H1 (cell line): ENCODE results near the gene SRSF2. TPM values are rescaled to one million over a fixed set of nuclear protein-coding genes. Genes with fewer than 3 reads are reported as not detected.

Source experiments
- CTCF ChIA-PET: fragments of 300-600 bp; sonication (Branson Sonifier 250); formaldehyde crosslinking; loops from one replicate; lab custom pipeline; 2021; ENCODE audit not compliant: partially characterized antibody; lab: Charles Lee
- POLR2A ChIA-PET: fragments of 300-600 bp; sonication (Branson Sonifier 250); formaldehyde crosslinking; loops from one replicate; lab custom pipeline; 2021; ENCODE audit warnings: inconsistent platforms; ENCODE audit not compliant: partially characterized antibody; lab: Charles Lee
- DNase-seq, 2 experiments: peaks; one replicate each; pipeline versions ENCODE4 v3.0.0 to v3.0.0-alpha.2; 2010 to 2022; ENCODE audit warnings: low spot score in 2 of 2, low read depth in 1 of 2, mixed read lengths in 1 of 2
- FAIRE-seq: peaks from 2 replicates; lab custom pipeline; 2011; peaks lifted over from hg19 to GRCh38; lab: Jason Lieb, UNC
- H2AFZ ChIP-seq: 2 replicates; pipeline ENCODE4 v1.8.1; 2012; ENCODE audit warnings: low read length, inconsistent platforms
- H2AK5ac ChIP-seq: 2 replicates; pipeline ENCODE4 v1.6.1; 2013; ENCODE audit warnings: low read depth, low read length
- H2BK120ac ChIP-seq: replicated peaks from 2 replicates; pipeline ENCODE3; 2013; ENCODE audit warnings: low read depth, low read length, inconsistent platforms
- H2BK12ac ChIP-seq: 2 replicates; pipeline ENCODE4 v1.6.1; 2013; ENCODE audit warnings: low read depth, low read length
- H2BK15ac ChIP-seq: 2 replicates; pipeline ENCODE4 v1.6.1; 2013; ENCODE audit warnings: low read length
- H2BK20ac ChIP-seq: 2 replicates; pipeline ENCODE4 v1.6.1; 2013; ENCODE audit warnings: low read length
- H2BK5ac ChIP-seq: 2 replicates; pipeline ENCODE4 v1.6.1; 2013; ENCODE audit warnings: low read depth, low read length
- H3K14ac ChIP-seq: 2 replicates; pipeline ENCODE4 v1.6.1; 2013; ENCODE audit warnings: inconsistent platforms; ENCODE audit not compliant: insufficient read length
- H3K18ac ChIP-seq: 2 replicates; pipeline ENCODE4 v1.6.1; 2013; ENCODE audit warnings: low read length; ENCODE audit errors: extremely low read depth
- H3K23ac ChIP-seq: 2 replicates; pipeline ENCODE4 v1.6.1; 2013; ENCODE audit warnings: inconsistent platforms; ENCODE audit not compliant: insufficient read length
- H3K23me2 ChIP-seq: 2 replicates; pipeline ENCODE4 v1.6.1; 2013; ENCODE audit warnings: low read depth, low read length
- H3K27ac ChIP-seq: 2 replicates; pipeline ENCODE4 v1.6.1; 2011; ENCODE audit warnings: low read depth, low read length, inconsistent platforms
- H3K27me3 ChIP-seq, 4 experiments: replicated peaks in 1 of 4; 1 replicate in 1 of 4; 2 replicates in 3 of 4; pipeline versions ENCODE4 v1.6.1 to v1.8.1; 2011 to 2013; ENCODE audit warnings: low read length in 3 of 4, mild to moderate bottlenecking in 3 of 4, inconsistent platforms in 2 of 4, mixed read lengths in 2 of 4, moderate library complexity in 1 of 4; ENCODE audit not compliant: control insufficient read depth in 3 of 4, insufficient read depth in 3 of 4; ENCODE audit errors: extremely low read depth in 1 of 4
- H3K36me3 ChIP-seq, 4 experiments: 2 replicates each; pipeline versions ENCODE4 v1.6.1 to v1.8.1; 2011 to 2013; ENCODE audit warnings: mild to moderate bottlenecking in 4 of 4, low read length in 3 of 4, moderate library complexity in 2 of 4, control low read depth in 1 of 4, inconsistent platforms in 1 of 4; ENCODE audit not compliant: insufficient read depth in 4 of 4, control insufficient read depth in 2 of 4
- H3K4ac ChIP-seq: replicated peaks from 2 replicates; pipeline ENCODE3; 2013; ENCODE audit warnings: low read length, low read depth, mixed read lengths, inconsistent platforms; ENCODE audit not compliant: insufficient read length
- H3K4me1 ChIP-seq, 4 experiments: replicated peaks in 1 of 4; 1 replicate in 1 of 4; 2 replicates in 3 of 4; pipeline versions ENCODE4 v1.6.1 to v1.8.1; 2011 to 2013; ENCODE audit warnings: low read length in 3 of 4, inconsistent platforms in 2 of 4, mixed read lengths in 1 of 4; ENCODE audit not compliant: insufficient read depth in 4 of 4, control insufficient read depth in 3 of 4
- H3K4me2 ChIP-seq, 2 experiments: 2 replicates each; pipeline versions ENCODE4 v1.6.1 to v1.8.1; 2011 to 2013; ENCODE audit warnings: low read depth in 2 of 2, low read length in 2 of 2, control low read depth in 1 of 2, inconsistent platforms in 1 of 2, mild to moderate bottlenecking in 1 of 2; ENCODE audit not compliant: insufficient read depth in 1 of 2
- H3K4me3 ChIP-seq, 4 experiments: fragments of 200-600, 300-600 bp in 1 of 4; sonication (generic), shearing (Covaris generic), sonication (Bioruptor Twin) in 1 of 4; 2 replicates each; pipeline versions ENCODE4 v1.5.1 to v1.8.1; 2011 to 2016; ENCODE audit warnings: low read length in 4 of 4, low read depth in 3 of 4, control low read depth in 2 of 4, inconsistent platforms in 2 of 4, mild to moderate bottlenecking in 2 of 4, mixed read lengths in 1 of 4, moderate library complexity in 1 of 4; ENCODE audit not compliant: insufficient read depth in 2 of 4; ENCODE audit errors: extremely low read depth in 1 of 4
- H3K56ac ChIP-seq: replicated peaks from 2 replicates; pipeline ENCODE3; 2013; ENCODE audit warnings: low read depth, mild to moderate bottlenecking, mixed read lengths, low read length, inconsistent platforms; ENCODE audit not compliant: insufficient read length
- H3K79me1 ChIP-seq: 2 replicates; pipeline ENCODE4 v1.6.1; 2013; ENCODE audit warnings: low read depth, low read length, control low read depth
- H3K79me2 ChIP-seq, 2 experiments: 2 replicates each; pipeline versions ENCODE4 v1.6.1 to v1.8.1; 2012 to 2013; ENCODE audit warnings: low read length in 2 of 2, mild to moderate bottlenecking in 2 of 2, inconsistent platforms in 1 of 2; ENCODE audit not compliant: insufficient read depth in 2 of 2, control insufficient read depth in 1 of 2
- H3K9ac ChIP-seq, 4 experiments: replicated peaks in 1 of 4; 1 replicate in 1 of 4; 2 replicates in 3 of 4; pipeline versions ENCODE4 v1.6.1 to v1.8.1; 2011 to 2013; ENCODE audit warnings: low read depth in 3 of 4, low read length in 3 of 4, control low read depth in 2 of 4, mild to moderate bottlenecking in 2 of 4, moderate library complexity in 2 of 4, inconsistent platforms in 1 of 4; ENCODE audit errors: extremely low read depth in 1 of 4
- H3K9me3 ChIP-seq, 2 experiments: 2 replicates each; pipeline versions ENCODE4 v1.6.1 to v1.8.1; 2012 to 2013; ENCODE audit warnings: mild to moderate bottlenecking in 2 of 2, moderate library complexity in 2 of 2, control low read depth in 1 of 2, inconsistent platforms in 1 of 2, low read depth in 1 of 2, low read length in 1 of 2, mixed read lengths in 1 of 2; ENCODE audit not compliant: insufficient read depth in 2 of 2
- H4K20me1 ChIP-seq, 2 experiments: replicated peaks in 1 of 2; 2 replicates each; pipeline versions ENCODE3 to v1.8.1; 2011 to 2013; ENCODE audit warnings: inconsistent platforms in 2 of 2, low read length in 2 of 2, mild to moderate bottlenecking in 1 of 2; ENCODE audit not compliant: insufficient read depth in 2 of 2, control insufficient read depth in 1 of 2
- H4K5ac ChIP-seq: 2 replicates; pipeline ENCODE4 v1.6.1; 2013; ENCODE audit warnings: low read length, low read depth, mixed read lengths, inconsistent platforms; ENCODE audit not compliant: insufficient read length
- H4K8ac ChIP-seq: 2 replicates; pipeline ENCODE4 v1.8.0; 2013; ENCODE audit warnings: mild to moderate bottlenecking, moderate library complexity, low read length, inconsistent platforms; ENCODE audit not compliant: insufficient read depth; ENCODE audit errors: extremely low read depth
- H4K91ac ChIP-seq: replicated peaks from 2 replicates; pipeline ENCODE3; 2013; ENCODE audit warnings: low read length, mixed read lengths, inconsistent platforms; ENCODE audit not compliant: insufficient read length
- BACH1 ChIP-seq: IDR thresholded peaks from 2 replicates; pipeline ENCODE4 v1.6.1; 2012; ENCODE audit warnings: low read length, improper control_type of control experiment
- CBX5 ChIP-seq: fragments of 300-800, 300-1000 bp; sonication (generic); IDR thresholded peaks from 2 replicates; pipeline ENCODE4 v1.7.1; 2016; ENCODE audit warnings: antibody characterized with exemption, low read length, low read depth
- E2F6 ChIP-seq: IDR thresholded peaks from 2 replicates; pipeline ENCODE4 v1.6.1; 2012; ENCODE audit warnings: inconsistent platforms
- EZH2 ChIP-seq: fragments of 200-600 bp; sonication (generic); IDR thresholded peaks from 2 replicates; pipeline ENCODE4 v1.7.1; 2012; ENCODE audit warnings: low read depth, mild to moderate bottlenecking, moderate library complexity, low read length, inconsistent platforms; ENCODE audit not compliant: severe bottlenecking
- GTF2F1 ChIP-seq: IDR thresholded peaks from 2 replicates; pipeline ENCODE4 v1.6.1; 2012; ENCODE audit warnings: low read depth, low read length, improper control_type of control experiment, borderline replicate concordance
- HDAC6 ChIP-seq: IDR thresholded peaks from one replicate; pipeline ENCODE4 v1.7.1; 2012; ENCODE audit warnings: low read depth, mild to moderate bottlenecking, inconsistent platforms, low read length, moderate library complexity
- KDM1A ChIP-seq: fragments of 200-600, 300-600 bp; sonication (generic); IDR thresholded peaks from 2 replicates; pipeline ENCODE4 v1.7.1; 2016; ENCODE audit warnings: mild to moderate bottlenecking, low read length, borderline replicate concordance
- NANOG ChIP-seq: IDR thresholded peaks from 2 replicates; pipeline ENCODE4 v1.6.1; 2011; ENCODE audit warnings: low read length, low read depth, mild to moderate bottlenecking, inconsistent platforms; ENCODE audit not compliant: insufficient read depth, poor library complexity, severe bottlenecking
- SIRT6 ChIP-seq: IDR thresholded peaks from one replicate; pipeline ENCODE4 v1.7.1; 2012; ENCODE audit warnings: low read length, inconsistent platforms
- SP4 ChIP-seq: IDR thresholded peaks from 2 replicates; pipeline ENCODE4 v1.6.1; 2012; ENCODE audit warnings: low read length, inconsistent platforms
- SRF ChIP-seq: IDR thresholded peaks from 2 replicates; pipeline ENCODE4 v1.6.1; 2011; ENCODE audit warnings: mild to moderate bottlenecking, low read depth, low read length, moderate library complexity
- TAF7 ChIP-seq: optimal IDR thresholded peaks from 2 replicates; pipeline ENCODE3; 2011; ENCODE audit warnings: low read depth, mild to moderate bottlenecking, inconsistent platforms, low read length, moderate library complexity, borderline replicate concordance
- TBP ChIP-seq: IDR thresholded peaks from 2 replicates; pipeline ENCODE4 v1.6.1; 2011; ENCODE audit warnings: low read depth, low read length, improper control_type of control experiment
- TEAD4 ChIP-seq: IDR thresholded peaks from 2 replicates; pipeline ENCODE4 v1.6.1; 2012; ENCODE audit warnings: low read depth, low read length, inconsistent platforms, mixed read lengths
- WGBS, 2 experiments: shearing (Covaris generic) in 1 of 2; methylation state at CpG; one replicate each; pipeline versions ENCODE4 v1.1.6 to v1.1.7; 2013 to 2015; ENCODE audit warnings: low lambda C conversion rate in 2 of 2, mixed read lengths in 2 of 2, inconsistent platforms in 1 of 2, low coverage in 1 of 2, missing lambda C conversion rate in 1 of 2; ENCODE audit not compliant: insufficient replicate concordance in 2 of 2, insufficient coverage in 1 of 2, insufficient read length in 1 of 2; ENCODE audit errors: extremely low coverage in 1 of 2, missing lambda C conversion rate in 1 of 2; 5-methylcytosine and 5-hydroxymethylcytosine counted together
- polyA plus RNA-seq, 7 experiments: library from polyadenylated mRNA; depleted of rRNA in 3 of 7; stranded (reverse) in 5 of 7; unstranded in 2 of 7; fragments of >200 nt in 5 of 7; fragments of 200-250 nt in 2 of 7; gene quantifications; 1 replicate in 5 of 7; 2 replicates in 1 of 7; 4 replicates in 1 of 7; pipeline versions ENCODE4 v1.2.1 to v1.2.3, GENCODE V29; 2011 to 2013; ENCODE audit warnings: missing spikeins in 2 of 7, mixed read lengths in 2 of 7
- total RNA-seq: library from RNA; stranded (reverse); fragmentation: NEBNext Ultra II Directional; extraction: Animal tissue kit (Norgen Biotek cat#: 25700); gene quantifications from 2 replicates; pipeline ENCODE4 v1.2.1, GENCODE V29; 2021

SRSF2 gene
- total and polyA plus RNA-seq, 2 of the 8 experiments (the other 6 are each of a cell fraction or from before 2014, with no cell fraction given), result 397 to 401 TPM

- H4K91ac ChIP-seq, result no peak overlapping the region
- H3K14ac ChIP-seq, result no peak overlapping the region
- H2BK5ac ChIP-seq, result no peak overlapping the region
- peaks cover 3% of the 10 kb centered on the region; the same call in 1 of the 2 replicates for H3K79me1 ChIP-seq
- no peak overlapping the region for H3K4me2 ChIP-seq
- no peaks in the 10 kb centered on the region for H3K23me2 ChIP-seq
- no peak overlapping the region for H2BK20ac ChIP-seq
- no peaks in the 10 kb centered on the region for H3K79me2 ChIP-seq
- no peaks in the 10 kb centered on the region; a peak in 1 of 7 replicates for H3K27me3 ChIP-seq
- H3K4me1 ChIP-seq, result peaks cover 0 to 29% (median 23%) of the 10 kb centered on the region in 4 experiments; a peak in 6 of 7 replicates
- H3K23ac ChIP-seq, result no peak overlapping the region
- 80% methylated on average over 8 of the region's 8 CpGs; no CpG with 5 or more reads in 1 of the 2 experiments for WGBS, 2 experiments
- H2BK120ac ChIP-seq, result no peak overlapping the region
- H4K20me1 ChIP-seq, result no peaks in the 10 kb centered on the region
- H2BK15ac ChIP-seq, result no peak overlapping the region
- no peak overlapping the region; the same call in 1 of the 2 replicates for H3K18ac ChIP-seq
- no peak overlapping the region for H4K5ac ChIP-seq
- ChIA-PET POLR2A (interaction anchor here (1.5 kb wide), 2 partner anchors 29 to 241 kb away, joined by 3 read pairs; no protein-coding TSS in a partner anchor), CTCF (interaction anchor here (2.0 to 5.6 kb wide), 3 partner anchors 8 to 14 kb away, joined by 4 to 43 read pairs (median 23); partner anchors contain the start of gene MXRA7)
- no peak overlapping the region for H3K4ac ChIP-seq
- H3K9ac ChIP-seq, result no peak overlapping the region
- H2BK12ac ChIP-seq, result no peak overlapping the region
- H2AFZ ChIP-seq, result no peak overlapping the region
- no peak for DNase-seq
- no peak overlapping the region for H3K4me3 ChIP-seq
- H3K36me3 ChIP-seq, result no peaks in the 10 kb centered on the region
- H2AK5ac ChIP-seq, result no peak overlapping the region
- no peak for FAIRE-seq
- no peak overlapping the region for H4K8ac ChIP-seq
- H3K27ac ChIP-seq, result no peak overlapping the region
- H3K56ac ChIP-seq, result no peak overlapping the region
- no peaks in the 10 kb centered on the region for H3K9me3 ChIP-seq
- no peak for TF ChIP-seq HDAC6
- TF ChIP-seq TBP, result no peak
- no peak for TF ChIP-seq TEAD4
- no peak for TF ChIP-seq SP4
- no peak for TF ChIP-seq EZH2
- no peak for TF ChIP-seq E2F6
- no peak for TF ChIP-seq SIRT6
- no peak for TF ChIP-seq BACH1
- no peak for TF ChIP-seq GTF2F1
- no peak for TF ChIP-seq KDM1A
- TF ChIP-seq CBX5, result no peak
- TF ChIP-seq TAF7, result no peak
- no peak for TF ChIP-seq SRF
- TF ChIP-seq NANOG, result no peak
Measured at GRCh38 chr17:76700270-76700616, 36.9 kb downstream of the SRSF2 start.
